ENCODE data around the gene FAM187B. TPM values are rescaled to one million over a fixed set of nuclear protein-coding genes. Genes with fewer than 3 reads are reported as not detected.
A peak's percentile ranks its signal among the peaks of the same experiment; 100 is the strongest.

FAM187B gene
- total RNA-seq, 1 donor from 2014 or later, result not detected

- Histone ChIP-seq H3K9ac (no peak overlapping the region), H3K36me3 (no peaks in the 10 kb centered on the region), H3K27ac (no peak overlapping the region), H2AFZ (replicated peaks) (no peak overlapping the region), H3K79me2 (ENCODE audit: low read depth) (peaks cover 9% of the 10 kb centered on the region), H3K27me3 (no peaks in the 10 kb centered on the region), H3K9me3 (ENCODE audit: low read depth) (no peaks in the 10 kb centered on the region), H4K20me1 (ENCODE audit: low read depth) (peaks cover 39% of the 10 kb centered on the region), H3K4me1 (no peaks in the 10 kb centered on the region), H3K4me2 (no peak overlapping the region), H3F3A (ENCODE audit: low read depth) (peaks cover 39% of the 10 kb centered on the region), H3K4me3 (no peak overlapping the region)
- Mint-ChIP-seq H3K9me3 (no peaks in the 10 kb centered on the region), H3K4me3 (peak overlapping the region; percentile 53), H3K27ac (peak overlapping the region; percentile 74), H3K27me3 (ENCODE audit: insufficient read depth, low read depth) (no peaks in the 10 kb centered on the region), H3K36me3 (peaks cover 16% of the 10 kb centered on the region), H3K4me1 (peaks cover 9% of the 10 kb centered on the region)
- TF ChIP-seq EZH2 (IDR thresholded peaks at IDR 0.05) (no peak), EZH2phosphoT487 (IDR thresholded peaks at IDR 0.05) (no peak), CTCF (IDR thresholded peaks at IDR 0.05) (no peak)
- DNase-seq (ENCODE audit: low spot score), result no peak
These were observed 36.0 kb upstream of the FAM187B start for GRCh38 chr19:35264268-35265125.

- no peak for DNase-seq (ENCODE audit: low spot score)
- Histone ChIP-seq H3K27ac (no peak overlapping the region), H4K20me1 (ENCODE audit: low read depth) (peaks cover 57% of the 10 kb centered on the region), H3K9ac (no peak overlapping the region), H3K4me3 (no peak overlapping the region), H3F3A (ENCODE audit: low read depth) (peaks cover 33% of the 10 kb centered on the region), H2AFZ (replicated peaks) (no peak overlapping the region), H3K9me3 (ENCODE audit: low read depth) (no peaks in the 10 kb centered on the region), H3K36me3 (no peaks in the 10 kb centered on the region), H3K79me2 (ENCODE audit: low read depth) (peaks cover 7% of the 10 kb centered on the region), H3K4me2 (no peak overlapping the region), H3K27me3 (no peaks in the 10 kb centered on the region), H3K4me1 (no peaks in the 10 kb centered on the region)
- peak overlapping the region; percentile 50 for H3K27ac Mint-ChIP-seq
- peaks cover 2% of the 10 kb centered on the region for H3K27me3 Mint-ChIP-seq (ENCODE audit: insufficient read depth, low read depth)
- peaks cover 16% of the 10 kb centered on the region for H3K36me3 Mint-ChIP-seq
- H3K4me1 Mint-ChIP-seq, result peaks cover 22% of the 10 kb centered on the region
- H3K4me3 Mint-ChIP-seq, result no peak overlapping the region
- TF ChIP-seq CTCF (IDR thresholded peaks at IDR 0.05) (no peak), EZH2 (IDR thresholded peaks at IDR 0.05) (no peak), EZH2phosphoT487 (IDR thresholded peaks at IDR 0.05) (no peak)
- no peaks in the 10 kb centered on the region for H3K9me3 Mint-ChIP-seq
These were observed 33.7 kb upstream of the FAM187B start for GRCh38 chr19:35262101-35262761.

- H3K4me3 Mint-ChIP-seq, result peak overlapping the region; percentile 55
These were observed 33.0 kb upstream of the FAM187B start for GRCh38 chr19:35261356-35262100.

More at GRCh38 chr19:35261356-35262100, 33.0 kb upstream of the FAM187B start:
- H3K36me3 Mint-ChIP-seq, result peaks cover 17% of the 10 kb centered on the region
- no peak for DNase-seq (ENCODE audit: low spot score)
- Histone ChIP-seq H3K27ac (no peak overlapping the region), H3F3A (ENCODE audit: low read depth) (peaks cover 33% of the 10 kb centered on the region), H3K79me2 (ENCODE audit: low read depth) (peaks cover under 1% of the 10 kb centered on the region), H3K36me3 (no peaks in the 10 kb centered on the region), H3K4me3 (no peak overlapping the region), H3K27me3 (no peaks in the 10 kb centered on the region), H3K9ac (no peak overlapping the region), H2AFZ (replicated peaks) (no peak overlapping the region), H3K4me1 (no peaks in the 10 kb centered on the region), H3K9me3 (ENCODE audit: low read depth) (no peaks in the 10 kb centered on the region), H4K20me1 (ENCODE audit: low read depth) (peaks cover 59% of the 10 kb centered on the region), H3K4me2 (no peak overlapping the region)
- peaks cover 22% of the 10 kb centered on the region for H3K4me1 Mint-ChIP-seq
- no peaks in the 10 kb centered on the region for H3K9me3 Mint-ChIP-seq
- H3K27me3 Mint-ChIP-seq (ENCODE audit: insufficient read depth, low read depth), result peaks cover 2% of the 10 kb centered on the region
- TF ChIP-seq EZH2 (IDR thresholded peaks at IDR 0.05) (no peak), CTCF (IDR thresholded peaks at IDR 0.05) (no peak), EZH2phosphoT487 (IDR thresholded peaks at IDR 0.05) (no peak)
- no peak overlapping the region for H3K27ac Mint-ChIP-seq

Data from neural progenitor cell (in vitro differentiated cells).